Measurements from ENCODE around the gene DCLK2. TPM values are rescaled to one million over a fixed set of nuclear protein-coding genes. Genes with fewer than 3 reads are reported as not detected.

DCLK2 gene
- polyA plus RNA-seq, 1 donor from 2014 or later, result 134 TPM

DNA sequence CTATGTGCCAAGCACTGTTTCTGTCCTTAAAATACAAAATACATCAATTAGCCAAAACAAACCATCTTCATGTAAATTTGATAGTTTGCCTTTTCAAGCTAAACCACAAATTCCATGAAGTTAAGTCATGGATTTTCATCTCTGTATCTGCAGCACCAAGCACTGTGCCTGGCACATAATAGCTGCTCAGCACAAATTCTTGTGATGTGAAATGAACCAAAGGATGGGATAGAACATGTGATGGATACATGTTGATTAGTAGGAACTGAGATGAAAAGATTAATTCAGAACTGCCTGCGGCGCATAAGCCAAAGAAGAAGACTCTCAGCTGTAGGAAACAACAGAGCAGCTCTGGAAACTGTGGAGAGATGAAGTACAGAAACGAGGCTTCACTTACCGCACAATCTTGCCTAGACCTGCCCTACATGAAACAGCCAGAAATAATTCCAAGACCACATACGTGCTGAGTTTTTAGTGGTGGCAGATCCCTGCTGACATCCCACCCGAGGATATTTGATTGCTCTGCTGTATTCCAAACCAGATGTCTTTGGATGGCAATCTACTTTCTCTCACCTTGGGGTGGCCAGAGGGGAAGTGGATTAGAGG is 40.9 kb upstream of the DCLK2 start:
- TF ChIP-seq SMC3 (conservative IDR thresholded peaks at IDR 0.05; ENCODE audit: poor library complexity) (no peak), EZH2 (IDR thresholded peaks at IDR 0.05; ENCODE audit: borderline replicate concordance, insufficient read depth, low read length, poor library complexity, severe bottlenecking) (no peak), RAD21 (conservative IDR thresholded peaks at IDR 0.05) (no peak), TAF1 (IDR thresholded peaks at IDR 0.05; ENCODE audit: low read depth) (no peak), EP300 (conservative IDR thresholded peaks at IDR 0.05; ENCODE audit: poor library complexity, severe bottlenecking) (no peak), MXI1 (conservative IDR thresholded peaks at IDR 0.05; ENCODE audit: poor library complexity, severe bottlenecking) (no peak), POLR2AphosphoS5 (IDR thresholded peaks at IDR 0.05) (no peak)
- TF ChIP-seq, protein P1, sequence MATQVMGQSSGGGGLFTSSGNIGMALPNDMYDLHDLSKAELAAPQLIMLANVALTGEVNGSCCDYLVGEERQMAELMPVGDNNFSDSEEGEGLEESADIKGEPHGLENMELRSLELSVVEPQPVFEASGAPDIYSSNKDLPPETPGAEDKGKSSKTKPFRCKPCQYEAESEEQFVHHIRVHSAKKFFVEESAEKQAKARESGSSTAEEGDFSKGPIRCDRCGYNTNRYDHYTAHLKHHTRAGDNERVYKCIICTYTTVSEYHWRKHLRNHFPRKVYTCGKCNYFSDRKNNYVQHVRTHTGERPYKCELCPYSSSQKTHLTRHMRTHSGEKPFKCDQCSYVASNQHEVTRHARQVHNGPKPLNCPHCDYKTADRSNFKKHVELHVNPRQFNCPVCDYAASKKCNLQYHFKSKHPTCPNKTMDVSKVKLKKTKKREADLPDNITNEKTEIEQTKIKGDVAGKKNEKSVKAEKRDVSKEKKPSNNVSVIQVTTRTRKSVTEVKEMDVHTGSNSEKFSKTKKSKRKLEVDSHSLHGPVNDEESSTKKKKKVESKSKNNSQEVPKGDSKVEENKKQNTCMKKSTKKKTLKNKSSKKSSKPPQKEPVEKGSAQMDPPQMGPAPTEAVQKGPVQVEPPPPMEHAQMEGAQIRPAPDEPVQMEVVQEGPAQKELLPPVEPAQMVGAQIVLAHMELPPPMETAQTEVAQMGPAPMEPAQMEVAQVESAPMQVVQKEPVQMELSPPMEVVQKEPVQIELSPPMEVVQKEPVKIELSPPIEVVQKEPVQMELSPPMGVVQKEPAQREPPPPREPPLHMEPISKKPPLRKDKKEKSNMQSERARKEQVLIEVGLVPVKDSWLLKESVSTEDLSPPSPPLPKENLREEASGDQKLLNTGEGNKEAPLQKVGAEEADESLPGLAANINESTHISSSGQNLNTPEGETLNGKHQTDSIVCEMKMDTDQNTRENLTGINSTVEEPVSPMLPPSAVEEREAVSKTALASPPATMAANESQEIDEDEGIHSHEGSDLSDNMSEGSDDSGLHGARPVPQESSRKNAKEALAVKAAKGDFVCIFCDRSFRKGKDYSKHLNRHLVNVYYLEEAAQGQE (IDR thresholded peaks at IDR 0.05; ENCODE audit: borderline replicate concordance), result no peak
- TF ChIP-seq, protein P2, sequence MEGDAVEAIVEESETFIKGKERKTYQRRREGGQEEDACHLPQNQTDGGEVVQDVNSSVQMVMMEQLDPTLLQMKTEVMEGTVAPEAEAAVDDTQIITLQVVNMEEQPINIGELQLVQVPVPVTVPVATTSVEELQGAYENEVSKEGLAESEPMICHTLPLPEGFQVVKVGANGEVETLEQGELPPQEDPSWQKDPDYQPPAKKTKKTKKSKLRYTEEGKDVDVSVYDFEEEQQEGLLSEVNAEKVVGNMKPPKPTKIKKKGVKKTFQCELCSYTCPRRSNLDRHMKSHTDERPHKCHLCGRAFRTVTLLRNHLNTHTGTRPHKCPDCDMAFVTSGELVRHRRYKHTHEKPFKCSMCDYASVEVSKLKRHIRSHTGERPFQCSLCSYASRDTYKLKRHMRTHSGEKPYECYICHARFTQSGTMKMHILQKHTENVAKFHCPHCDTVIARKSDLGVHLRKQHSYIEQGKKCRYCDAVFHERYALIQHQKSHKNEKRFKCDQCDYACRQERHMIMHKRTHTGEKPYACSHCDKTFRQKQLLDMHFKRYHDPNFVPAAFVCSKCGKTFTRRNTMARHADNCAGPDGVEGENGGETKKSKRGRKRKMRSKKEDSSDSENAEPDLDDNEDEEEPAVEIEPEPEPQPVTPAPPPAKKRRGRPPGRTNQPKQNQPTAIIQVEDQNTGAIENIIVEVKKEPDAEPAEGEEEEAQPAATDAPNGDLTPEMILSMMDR (IDR thresholded peaks at IDR 0.05; ENCODE audit: poor library complexity, severe bottlenecking), result no peak

GRCh38 chr4:150038335-150039076 is 39.7 kb upstream of the DCLK2 start:
- H3K27me3 ChIP-seq (ENCODE audit: insufficient read depth, low read depth, low read length), result no peaks in the 10 kb centered on the region
- no peaks in the 10 kb centered on the region for H3K36me3 ChIP-seq (ENCODE audit: insufficient read depth, low read length)
- no peaks in the 10 kb centered on the region for H4K20me1 ChIP-seq (ENCODE audit: insufficient read depth)
- H3K79me2 ChIP-seq (replicated peaks; ENCODE audit: insufficient read depth, low read length), result no peaks in the 10 kb centered on the region
- H3F3A ChIP-seq (ENCODE audit: insufficient read depth, low read length, poor library complexity, severe bottlenecking), result no peaks in the 10 kb centered on the region
- no peak overlapping the region for H3K9ac ChIP-seq (ENCODE audit: low read length)
- H3K4me3 ChIP-seq (ENCODE audit: low read length), result no peak overlapping the region
- TF ChIP-seq EP300 (conservative IDR thresholded peaks at IDR 0.05; ENCODE audit: poor library complexity, severe bottlenecking) (no peak), POLR2AphosphoS5 (IDR thresholded peaks at IDR 0.05) (no peak), TAF1 (IDR thresholded peaks at IDR 0.05; ENCODE audit: low read depth) (no peak), RAD21 (conservative IDR thresholded peaks at IDR 0.05) (no peak), SMC3 (conservative IDR thresholded peaks at IDR 0.05; ENCODE audit: poor library complexity) (no peak), EZH2 (IDR thresholded peaks at IDR 0.05; ENCODE audit: borderline replicate concordance, insufficient read depth, low read length, poor library complexity, severe bottlenecking) (no peak)
- TF ChIP-seq, protein P2 (IDR thresholded peaks at IDR 0.05; ENCODE audit: poor library complexity, severe bottlenecking), result no peak
- no peak overlapping the region for H2AFZ ChIP-seq (ENCODE audit: low read depth, low read length)
- no peak overlapping the region for H3K27ac ChIP-seq (ENCODE audit: low read length)
- peaks cover 5% of the 10 kb centered on the region for H3K9me3 ChIP-seq (ENCODE audit: low read length)
- H3K4me2 ChIP-seq (ENCODE audit: low read length), result no peak overlapping the region
- H3K9me2 ChIP-seq (ENCODE audit: insufficient read depth, low read length), result no peaks in the 10 kb centered on the region

More for the DNA sequence above, 40.9 kb upstream of the DCLK2 start:
- Histone ChIP-seq H3K9ac (ENCODE audit: low read length) (no peak overlapping the region), H3K9me2 (ENCODE audit: insufficient read depth, low read length) (no peaks in the 10 kb centered on the region), H3K27ac (ENCODE audit: low read length) (no peak overlapping the region), H3K79me2 (replicated peaks; ENCODE audit: insufficient read depth, low read length) (no peaks in the 10 kb centered on the region), H2AFZ (ENCODE audit: low read depth, low read length) (no peak overlapping the region), H3F3A (ENCODE audit: insufficient read depth, low read length, poor library complexity, severe bottlenecking) (no peaks in the 10 kb centered on the region), H3K4me3 (ENCODE audit: low read length) (no peak overlapping the region), H3K36me3 (ENCODE audit: insufficient read depth, low read length) (no peaks in the 10 kb centered on the region), H3K27me3 (ENCODE audit: insufficient read depth, low read depth, low read length) (no peaks in the 10 kb centered on the region), H4K20me1 (ENCODE audit: insufficient read depth) (no peaks in the 10 kb centered on the region), H3K9me3 (ENCODE audit: low read length) (peaks cover 5% of the 10 kb centered on the region), H3K4me2 (ENCODE audit: low read length) (no peak overlapping the region)
